Stimulated activated CD8-positive, alpha-beta memory T cell treated with anti-CD3 and anti-CD28 coated beads, Interleukin-12 subunit alpha, Interleukin-12 subunit beta, amount 100 ng/mL, for 24 hours (primary cell): ENCODE measurements around the gene DRGX.

Experiments used
- DNase-seq: peaks from one replicate; pipeline ENCODE4 v3.0.0-alpha.2; 2020; ENCODE audit errors: extremely low read depth

DRGX gene

DNA sequence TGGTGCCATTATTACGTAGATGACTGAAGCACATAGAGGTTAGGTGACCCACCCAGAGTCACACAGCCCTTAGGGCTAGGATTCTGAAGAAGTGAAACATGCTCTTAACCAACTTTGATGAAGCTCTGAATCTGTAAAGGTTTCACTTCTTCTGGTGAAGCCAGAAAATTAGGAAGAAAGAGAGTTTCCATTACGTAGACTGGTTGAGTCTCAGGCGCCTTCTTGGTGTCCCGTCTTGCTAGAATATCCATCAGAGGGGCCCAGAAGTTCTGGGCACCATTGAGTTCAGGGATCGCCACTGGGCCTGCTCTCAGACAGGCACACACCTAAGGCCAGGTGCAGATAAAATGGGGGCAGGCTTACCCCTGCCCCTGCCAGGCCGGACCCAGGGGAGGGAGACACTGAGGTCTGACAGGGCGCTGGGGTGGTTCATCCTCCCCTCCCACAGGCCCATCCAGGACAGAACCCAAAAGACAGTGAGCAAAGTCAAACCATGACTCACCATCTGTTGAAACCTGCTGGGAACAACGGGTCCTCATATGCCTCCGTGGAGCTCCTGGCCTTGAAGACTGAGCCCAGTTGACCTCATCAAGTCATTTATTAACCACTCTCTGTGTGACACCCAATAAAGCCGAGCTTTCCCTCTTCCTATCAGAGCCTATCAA lies 33.2 kb downstream of the DRGX start:
- DNase-seq = no peak

GRCh38 chr10:49361735-49362568 lies 33.9 kb downstream of the DRGX start:
- no peak for DNase-seq

GRCh38 chr10:49361178-49361554 lies 34.7 kb downstream of the DRGX start:
- no peak for DNase-seq

DNA sequence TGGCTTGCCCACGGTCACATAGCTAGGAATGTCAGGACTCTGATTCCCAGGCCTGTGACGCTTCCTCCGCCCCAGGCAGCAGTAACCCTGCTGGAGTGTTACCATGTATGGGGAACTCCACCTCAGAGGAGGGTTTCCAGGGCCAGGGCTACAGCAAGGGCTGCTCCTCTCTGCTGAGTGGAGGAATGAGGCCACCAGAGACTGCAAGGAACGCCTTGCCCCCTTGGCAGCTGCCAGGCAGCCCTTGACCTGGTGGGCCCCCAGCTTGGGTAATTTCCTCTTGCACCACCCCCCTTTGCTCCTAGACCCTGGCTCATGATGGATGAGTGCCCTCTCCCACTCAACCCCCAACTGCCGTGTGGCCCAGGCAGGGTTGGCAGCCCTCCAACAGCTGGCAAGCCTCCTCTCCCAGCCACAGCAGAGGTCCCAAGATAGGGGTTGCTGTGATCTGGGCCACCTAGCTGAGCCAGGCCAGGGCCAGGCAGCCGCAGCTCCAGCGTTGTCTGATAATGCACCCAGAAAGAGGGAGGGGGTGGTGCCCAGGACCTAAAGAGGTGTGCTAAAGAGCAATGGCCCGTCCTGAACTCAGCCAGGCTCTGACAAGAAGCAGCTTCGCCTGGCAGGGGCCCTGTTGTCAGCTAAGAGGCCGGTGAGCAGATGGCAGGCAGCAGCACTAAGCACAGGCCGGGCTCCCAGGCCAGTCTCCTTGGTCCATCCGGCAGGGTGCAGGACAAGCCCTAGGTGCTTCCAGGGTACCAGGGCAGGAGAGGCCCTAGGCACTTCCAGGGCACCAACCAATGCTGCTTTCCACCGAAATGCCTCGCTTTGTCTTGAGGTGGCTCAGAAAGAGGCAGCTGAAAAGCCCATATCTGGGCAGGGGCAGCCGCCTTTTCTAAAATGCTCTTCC lies 35.4 kb downstream of the DRGX start:
- no peak for DNase-seq

DNA sequence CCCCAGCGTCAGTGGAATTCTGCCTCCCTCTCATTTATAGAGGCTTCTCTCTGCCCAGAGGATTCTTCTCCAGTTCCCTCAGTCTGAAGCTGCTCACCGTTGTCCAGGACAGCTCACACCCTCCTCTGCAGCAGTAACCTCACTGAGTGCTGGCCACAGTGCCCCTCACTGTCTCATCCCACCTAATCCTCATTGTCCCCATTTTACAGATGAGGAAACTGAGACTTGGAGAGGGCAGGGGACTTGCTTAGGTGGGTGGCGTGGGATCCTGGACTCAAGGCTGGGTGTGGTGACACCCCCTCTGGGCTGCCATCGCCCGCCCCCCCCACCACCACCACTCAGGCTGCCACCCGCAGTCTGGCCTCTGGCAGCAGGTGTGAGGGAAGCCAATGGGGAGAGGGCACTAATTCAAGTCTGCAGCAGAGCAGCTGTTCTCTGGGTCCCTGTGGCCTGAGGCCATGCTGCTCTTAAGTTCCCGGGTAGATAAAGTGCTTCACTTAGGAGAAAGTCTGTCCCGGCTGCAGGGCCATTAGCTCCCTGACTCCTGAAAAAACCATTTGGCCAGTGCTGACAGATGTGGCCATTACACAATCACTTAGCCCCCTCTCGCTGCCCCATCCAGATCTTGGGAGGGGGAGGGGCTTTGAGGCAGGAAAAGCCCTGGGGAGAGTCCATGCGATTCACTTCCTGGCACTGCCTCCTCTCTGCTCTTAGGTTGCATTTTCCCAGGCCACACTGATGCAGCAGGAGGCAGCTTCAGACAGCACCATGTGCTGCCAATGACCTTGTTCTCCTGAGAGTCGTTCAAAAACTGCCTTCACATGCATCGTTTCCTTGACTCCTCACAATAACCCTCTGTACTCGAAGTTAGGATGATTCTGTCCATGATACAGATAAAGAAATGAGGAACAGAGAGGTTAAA lies 36.3 kb downstream of the DRGX start:
- DNase-seq = no peak

DNA sequence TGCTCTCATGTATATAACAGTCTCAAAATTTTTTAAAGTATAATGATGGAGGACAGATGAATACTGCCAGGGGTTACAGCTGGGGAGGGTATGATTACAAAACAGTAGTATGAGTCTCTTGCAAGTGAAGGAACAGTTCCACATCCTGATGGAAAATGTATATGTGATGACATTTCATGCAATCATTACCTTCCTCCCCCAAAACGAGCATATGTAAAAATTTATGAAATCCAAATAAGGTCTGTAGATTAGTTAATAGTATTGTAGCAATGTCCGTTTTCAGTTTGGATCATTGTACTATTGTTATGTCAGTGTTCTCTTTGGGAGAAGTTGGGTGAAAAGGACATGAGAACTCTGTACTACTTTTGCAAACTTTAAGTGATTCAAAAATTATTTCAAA lies 38.0 kb downstream of the DRGX start:
- no peak for DNase-seq

GRCh38 chr10:49356944-49357343 lies 38.9 kb downstream of the DRGX start:
- DNase-seq = no peak

GRCh38 chr10:49356181-49356580 lies 39.7 kb downstream of the DRGX start:
- DNase-seq = no peak

DNA sequence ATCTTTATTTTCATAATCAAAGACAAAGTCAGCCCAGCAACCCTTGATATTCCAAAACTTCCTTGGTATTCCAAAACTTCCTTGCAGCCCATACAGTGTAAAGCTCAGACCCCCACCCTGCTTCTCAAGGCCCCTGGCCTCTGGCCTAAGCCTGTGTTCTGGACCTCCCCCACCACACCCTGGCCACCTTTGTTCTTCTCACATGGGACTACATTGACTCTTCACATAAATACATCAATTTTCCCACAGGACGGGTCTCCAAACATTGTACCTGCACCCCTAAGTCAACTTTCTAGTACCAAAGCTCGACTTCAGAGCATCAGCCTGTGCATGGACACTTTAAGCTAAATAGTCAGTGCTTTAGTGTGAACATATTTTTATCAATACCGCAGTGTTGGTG lies 40.7 kb downstream of the DRGX start:
- no peak for DNase-seq

DNA sequence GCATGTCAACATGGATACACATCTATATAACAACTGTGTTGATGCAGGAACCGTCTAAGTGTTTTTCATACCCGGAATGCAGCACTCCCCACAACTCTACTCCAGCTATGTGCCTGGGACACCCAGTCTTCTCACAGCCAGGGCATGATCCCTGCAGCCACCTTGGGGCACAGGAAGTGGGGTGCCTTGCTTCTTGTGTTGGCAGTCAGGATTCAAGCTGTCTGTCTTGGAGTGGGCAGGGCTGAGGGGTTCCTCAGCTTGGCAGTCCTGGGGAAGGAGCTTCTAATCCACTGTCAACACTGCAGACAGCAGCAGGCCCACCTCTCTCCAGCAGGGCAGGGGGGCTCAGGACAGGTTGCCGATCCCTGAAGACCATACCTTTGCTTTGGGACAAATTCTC lies 41.3 kb downstream of the DRGX start:
- DNase-seq = no peak

DNA sequence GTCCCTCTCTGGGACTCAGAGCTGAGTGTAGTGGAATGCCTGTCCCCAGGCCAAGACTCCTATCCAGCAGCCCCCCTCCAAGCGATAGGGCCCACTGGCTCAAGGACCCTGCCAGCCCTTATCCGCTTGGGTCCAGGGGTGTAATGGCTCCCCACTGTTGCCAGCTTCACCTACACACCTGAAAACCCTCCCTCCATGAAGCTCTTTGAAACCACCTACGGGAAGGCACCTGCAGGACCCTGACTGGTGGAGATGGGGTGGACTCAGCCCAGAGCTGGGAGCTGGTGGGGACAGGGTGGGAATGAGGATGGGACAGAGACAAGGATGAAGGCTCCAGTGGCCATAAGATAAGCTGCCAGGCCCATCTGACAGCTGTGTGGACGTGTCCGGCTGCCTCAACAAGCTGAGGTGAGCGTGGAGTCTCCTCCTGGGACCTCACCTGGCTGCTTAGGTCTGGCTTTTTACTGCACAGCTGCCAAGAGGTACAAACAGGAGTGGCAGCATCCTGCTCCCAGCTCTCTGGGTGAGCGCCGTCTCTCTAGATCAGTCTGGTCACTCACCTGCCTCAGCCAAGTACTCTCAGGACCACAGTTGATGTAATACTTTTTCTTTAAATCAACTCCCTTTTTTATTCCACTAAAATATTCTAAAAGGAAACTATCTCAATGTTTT lies 41.9 kb downstream of the DRGX start:
- DNase-seq = no peak

DNA sequence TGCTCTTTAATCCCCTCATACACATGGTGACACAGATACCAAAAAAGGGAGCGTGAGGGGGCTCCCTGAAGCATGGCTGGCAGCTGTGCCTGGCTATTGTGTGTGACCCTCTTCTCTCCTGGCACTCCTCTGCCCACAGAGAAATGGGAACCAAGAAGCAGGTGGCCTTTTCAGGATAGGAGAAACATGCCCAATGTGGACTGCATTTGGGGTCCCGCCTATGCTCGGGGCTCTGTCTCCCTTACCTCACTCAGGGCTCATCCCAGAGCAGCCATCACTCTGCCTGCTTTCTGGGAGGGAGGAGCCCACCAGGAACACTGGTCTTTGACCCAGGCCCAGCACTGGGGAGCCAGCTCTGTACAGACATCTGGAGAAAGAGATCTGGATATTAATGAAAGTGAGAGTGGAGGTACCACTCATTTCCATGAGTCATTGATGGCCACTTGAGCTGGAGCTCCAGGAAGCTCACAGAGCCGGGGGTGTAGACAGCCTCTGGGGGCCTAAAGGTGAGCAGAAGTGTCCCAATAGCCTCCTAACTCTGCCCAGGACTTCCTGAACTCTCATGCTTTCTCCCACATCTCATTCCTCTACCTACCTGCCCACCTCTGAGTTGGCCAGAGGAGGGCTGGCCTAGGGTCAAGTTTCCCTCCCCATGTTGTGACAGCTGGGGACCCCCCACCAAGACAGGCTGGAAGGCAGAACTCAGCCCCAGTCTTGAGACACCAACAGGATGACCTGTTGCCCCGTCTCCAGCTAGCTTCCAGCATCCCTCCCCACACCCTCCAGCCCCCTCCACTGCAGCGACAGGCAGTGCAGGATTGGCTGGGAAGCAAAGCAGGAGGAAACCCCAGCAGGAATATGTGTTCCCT lies 42.6 kb downstream of the DRGX start:
- DNase-seq = no peak

DNA sequence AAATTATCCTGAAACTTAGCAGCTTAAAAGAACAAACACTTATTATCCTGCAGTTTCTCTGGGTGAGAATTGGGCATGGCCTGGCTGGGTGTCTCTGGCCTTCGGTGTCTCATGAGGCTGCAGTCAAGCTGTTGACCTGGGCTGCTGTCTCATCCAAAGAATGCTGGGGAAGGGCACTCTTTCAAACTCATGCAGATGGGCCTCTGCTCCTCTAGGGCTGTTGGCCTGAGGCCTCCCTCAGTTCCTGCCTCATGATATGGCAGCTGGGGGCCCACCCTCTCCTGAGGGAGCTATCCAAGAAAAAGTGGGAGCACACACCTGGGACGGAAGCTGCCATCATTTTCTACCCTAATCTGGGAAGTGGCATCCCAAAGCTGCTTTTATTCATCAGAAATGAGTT lies 43.6 kb downstream of the DRGX start:
- DNase-seq = no peak

DNA sequence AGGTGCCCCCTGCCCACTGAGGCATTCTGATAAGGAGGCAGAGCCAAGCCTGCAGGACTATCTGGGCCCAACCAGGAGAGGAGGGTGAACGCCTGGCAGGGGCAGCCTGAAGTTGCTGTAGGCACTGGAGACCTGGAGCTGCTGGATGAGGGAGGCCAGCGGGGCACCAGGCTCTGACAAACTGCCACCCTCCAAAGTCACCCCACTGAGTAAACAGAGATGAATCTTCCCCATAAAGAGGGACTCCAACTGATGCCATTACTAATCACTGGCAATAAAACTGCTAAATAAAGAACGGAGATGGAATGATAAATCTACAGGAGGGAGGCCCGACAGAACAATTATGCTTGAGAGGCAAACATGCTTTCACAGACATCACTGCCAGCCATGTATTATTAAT lies 44.2 kb downstream of the DRGX start:
- DNase-seq = no peak

- no peak for DNase-seq
Measured at GRCh38 chr10:49350846-49351532, 44.9 kb downstream of the DRGX start.

DNA sequence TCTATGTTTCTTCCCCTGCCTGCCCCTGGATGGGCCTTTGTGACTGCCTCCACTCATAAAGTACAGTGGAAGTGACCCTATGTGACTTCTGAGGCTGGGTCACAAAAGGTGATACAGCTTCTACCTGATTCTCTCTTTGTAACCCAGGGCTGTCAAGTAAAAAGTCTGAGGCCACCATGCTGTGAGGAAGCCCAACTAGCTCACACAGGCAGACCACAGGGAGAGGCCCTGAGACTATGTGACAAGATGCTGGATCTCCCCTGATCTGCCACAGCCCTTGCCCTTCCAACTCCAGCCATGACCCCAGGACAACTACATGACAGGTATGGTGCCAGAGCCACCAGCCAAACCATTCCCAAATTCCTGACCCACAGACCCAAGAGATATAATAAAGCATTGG lies 45.8 kb downstream of the DRGX start:
- DNase-seq = no peak

DNA sequence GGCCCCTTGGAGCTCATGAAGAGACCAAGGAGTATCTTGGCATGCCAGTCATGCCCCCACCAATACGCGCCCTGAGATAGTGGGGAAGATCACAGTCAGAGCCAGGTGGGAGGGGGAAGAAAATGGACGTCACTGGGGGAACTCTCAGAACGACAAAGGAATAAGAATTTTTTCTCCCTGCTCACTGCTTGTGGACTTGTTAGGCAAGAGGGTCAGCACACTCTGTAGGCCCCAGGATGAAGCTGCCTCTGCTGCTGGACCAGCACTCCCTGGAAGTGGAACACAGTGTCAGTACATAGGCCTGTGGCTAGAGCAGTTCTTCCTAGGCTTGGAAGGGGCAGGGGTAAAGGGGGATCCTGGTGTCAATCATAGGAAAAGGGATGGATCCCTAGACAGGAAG lies 46.5 kb downstream of the DRGX start:
- DNase-seq = no peak

DNA sequence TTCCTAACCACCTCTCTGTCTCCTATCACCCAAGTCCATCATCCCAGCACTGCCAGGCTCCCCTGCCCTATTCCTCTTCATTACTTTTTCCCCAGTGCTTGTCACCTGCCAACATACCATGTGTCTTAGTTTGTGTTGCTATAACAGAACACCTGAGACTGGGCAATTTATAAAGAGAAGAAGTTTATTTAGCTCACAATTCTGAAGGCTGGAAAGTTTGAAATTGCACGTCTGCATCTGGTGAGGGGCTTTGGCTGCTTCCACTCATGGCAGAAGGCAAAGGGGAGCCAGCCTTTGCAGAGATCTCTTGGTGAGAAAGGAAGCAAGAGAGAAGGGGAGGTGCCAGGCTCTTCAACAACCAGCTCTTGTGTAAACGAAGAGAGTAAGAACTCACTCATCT lies 47.3 kb downstream of the DRGX start:
- no peak for DNase-seq

DNA sequence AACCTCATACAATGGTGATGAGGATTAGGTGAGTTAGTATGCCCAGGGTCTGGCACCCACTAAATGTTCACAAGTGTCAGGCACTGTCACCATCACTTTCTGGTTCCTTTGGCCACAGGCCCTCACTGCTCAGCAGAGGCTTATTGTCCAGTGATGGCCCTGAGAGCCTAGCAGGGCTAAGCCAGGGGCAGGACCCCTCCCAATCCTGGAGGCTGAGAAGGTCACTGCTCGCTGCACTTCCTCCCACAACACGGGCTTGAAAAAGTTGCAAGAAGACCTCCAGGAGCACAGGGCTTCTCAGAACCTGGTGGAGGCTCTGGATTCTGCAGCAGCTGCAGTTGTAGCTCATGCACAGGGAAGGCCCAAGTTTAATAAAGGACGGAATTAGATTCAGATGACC lies 48.1 kb downstream of the DRGX start:
- DNase-seq = no peak
